A172 (cell line): Measurements from ENCODE around the gene DDX4. TPM values are rescaled to one million over a fixed set of nuclear protein-coding genes. Genes with fewer than 3 reads are reported as not detected.
A peak's percentile ranks its signal among the peaks of the same experiment; 100 is the strongest.

Experiments
- DNase-seq: peaks from one replicate; pipeline ENCODE4 v3.0.0-alpha.2; 2015; ENCODE audit warnings: low spot score
- total RNA-seq: library from RNA; depleted of rRNA; stranded (reverse); fragments of >200 nt; shearing (Covaris generic); gene quantifications from 2 replicates; pipeline ENCODE4 v1.2.3, GENCODE V29; 2014

DDX4 gene
- total RNA-seq, 1 experiment from 2014 or later: not detected

GRCh38 chr5:55821731-55822512, 84.1 kb downstream of the DDX4 start:
- DNase-seq: no peak

GRCh38 chr5:55823151-55823796, 85.4 kb downstream of the DDX4 start:
- DNase-seq: no peak

GRCh38 chr5:55829956-55830355, 92.1 kb downstream of the DDX4 start:
- DNase-seq: no peak

- DNase-seq: no peak
Measured at GRCh38 chr5:55832446-55832845, 94.6 kb downstream of the DDX4 start.

- DNase-seq: no peak
Measured at GRCh38 chr5:55836191-55836590, 98.3 kb downstream of the DDX4 start.

GRCh38 chr5:55841976-55842375, 104.1 kb downstream of the DDX4 start:
- no peak for DNase-seq

GRCh38 chr5:55847837-55848236, 110.0 kb downstream of the DDX4 start:
- DNase-seq: peak; percentile 33

- no peak for DNase-seq
Measured at GRCh38 chr5:55848783-55849182, 110.9 kb downstream of the DDX4 start.

- peak; percentile 71 for DNase-seq
Measured at GRCh38 chr5:55850839-55851674, 113.2 kb downstream of the DDX4 start, which contains the start of gene IL31RA. Gene IL31RA, plus strand, starts transcription at chr5:55851357. Its CDS starts 214 bp downstream, at chr5:55851571.

GRCh38 chr5:55851675-55851979, 113.8 kb downstream of the DDX4 start:
- no peak for DNase-seq

- DNase-seq: no peak
Measured at GRCh38 chr5:55852503-55852902, 114.6 kb downstream of the DDX4 start.

GRCh38 chr5:55853041-55853670, 115.3 kb downstream of the DDX4 start:
- no peak for DNase-seq

- peak; percentile 30 for DNase-seq
Measured at GRCh38 chr5:55853818-55854217, 116.0 kb downstream of the DDX4 start.

- DNase-seq: peak; percentile 41
Measured at GRCh38 chr5:55855509-55855908, 117.6 kb downstream of the DDX4 start.

GRCh38 chr5:55856516-55857246, 118.8 kb downstream of the DDX4 start:
- no peak for DNase-seq

- no peak for DNase-seq
Measured at GRCh38 chr5:55857247-55857640, 119.4 kb downstream of the DDX4 start.

GRCh38 chr5:55858104-55858503, 120.2 kb downstream of the DDX4 start:
- no peak for DNase-seq

GRCh38 chr5:55860288-55860687, 122.4 kb downstream of the DDX4 start:
- DNase-seq: no peak

GRCh38 chr5:55860709-55861108, 122.8 kb downstream of the DDX4 start:
- no peak for DNase-seq

GRCh38 chr5:55864606-55865541, 127.0 kb downstream of the DDX4 start:
- no peak for DNase-seq
